ENCODE results near the gene PHF2.

GRCh38 chr9:93659837-93660177 is 83.4 kb downstream of the PHF2 start:
- TF ChIP-seq, protein P1, sequence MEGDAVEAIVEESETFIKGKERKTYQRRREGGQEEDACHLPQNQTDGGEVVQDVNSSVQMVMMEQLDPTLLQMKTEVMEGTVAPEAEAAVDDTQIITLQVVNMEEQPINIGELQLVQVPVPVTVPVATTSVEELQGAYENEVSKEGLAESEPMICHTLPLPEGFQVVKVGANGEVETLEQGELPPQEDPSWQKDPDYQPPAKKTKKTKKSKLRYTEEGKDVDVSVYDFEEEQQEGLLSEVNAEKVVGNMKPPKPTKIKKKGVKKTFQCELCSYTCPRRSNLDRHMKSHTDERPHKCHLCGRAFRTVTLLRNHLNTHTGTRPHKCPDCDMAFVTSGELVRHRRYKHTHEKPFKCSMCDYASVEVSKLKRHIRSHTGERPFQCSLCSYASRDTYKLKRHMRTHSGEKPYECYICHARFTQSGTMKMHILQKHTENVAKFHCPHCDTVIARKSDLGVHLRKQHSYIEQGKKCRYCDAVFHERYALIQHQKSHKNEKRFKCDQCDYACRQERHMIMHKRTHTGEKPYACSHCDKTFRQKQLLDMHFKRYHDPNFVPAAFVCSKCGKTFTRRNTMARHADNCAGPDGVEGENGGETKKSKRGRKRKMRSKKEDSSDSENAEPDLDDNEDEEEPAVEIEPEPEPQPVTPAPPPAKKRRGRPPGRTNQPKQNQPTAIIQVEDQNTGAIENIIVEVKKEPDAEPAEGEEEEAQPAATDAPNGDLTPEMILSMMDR (IDR thresholded peaks at IDR 0.05): no peak
- TF ChIP-seq ZFX (IDR thresholded peaks at IDR 0.05; ENCODE audit: borderline replicate concordance): no peak
